ENCODE measurements around the gene CDC42BPB.
"Not testable (repeated sequence)": the region's sequence is repeated elsewhere in the genome, so short reads cannot be mapped to it uniquely, and the experiment has no call there.

Gene CDC42BPB

DNA sequence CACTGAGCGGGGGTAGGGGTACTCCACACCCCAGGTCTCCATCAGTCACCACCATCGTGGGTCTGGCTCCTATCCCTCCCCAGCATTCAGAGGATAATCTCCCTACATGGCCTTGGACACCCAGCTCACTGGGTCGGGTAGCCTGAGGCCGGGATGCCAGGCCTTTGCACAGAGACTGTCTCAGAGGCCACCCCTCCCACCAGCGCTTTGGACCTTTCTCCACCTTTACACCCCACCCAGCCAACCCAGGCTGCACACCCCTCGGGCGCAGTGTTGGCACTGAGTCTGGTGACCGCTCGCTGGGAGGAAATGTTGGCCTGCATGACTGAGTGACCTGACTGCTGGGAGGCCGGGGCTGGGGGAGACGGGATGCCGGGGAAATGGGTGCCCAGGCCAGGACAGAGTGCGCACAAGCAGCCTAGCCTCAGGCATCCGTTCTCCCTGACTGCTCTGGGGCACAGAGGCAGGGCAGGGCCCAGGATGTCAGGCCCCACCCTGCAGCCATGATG, 16.1 kb upstream of the CDC42BPB start:
- no peak for DNase-seq

DNA sequence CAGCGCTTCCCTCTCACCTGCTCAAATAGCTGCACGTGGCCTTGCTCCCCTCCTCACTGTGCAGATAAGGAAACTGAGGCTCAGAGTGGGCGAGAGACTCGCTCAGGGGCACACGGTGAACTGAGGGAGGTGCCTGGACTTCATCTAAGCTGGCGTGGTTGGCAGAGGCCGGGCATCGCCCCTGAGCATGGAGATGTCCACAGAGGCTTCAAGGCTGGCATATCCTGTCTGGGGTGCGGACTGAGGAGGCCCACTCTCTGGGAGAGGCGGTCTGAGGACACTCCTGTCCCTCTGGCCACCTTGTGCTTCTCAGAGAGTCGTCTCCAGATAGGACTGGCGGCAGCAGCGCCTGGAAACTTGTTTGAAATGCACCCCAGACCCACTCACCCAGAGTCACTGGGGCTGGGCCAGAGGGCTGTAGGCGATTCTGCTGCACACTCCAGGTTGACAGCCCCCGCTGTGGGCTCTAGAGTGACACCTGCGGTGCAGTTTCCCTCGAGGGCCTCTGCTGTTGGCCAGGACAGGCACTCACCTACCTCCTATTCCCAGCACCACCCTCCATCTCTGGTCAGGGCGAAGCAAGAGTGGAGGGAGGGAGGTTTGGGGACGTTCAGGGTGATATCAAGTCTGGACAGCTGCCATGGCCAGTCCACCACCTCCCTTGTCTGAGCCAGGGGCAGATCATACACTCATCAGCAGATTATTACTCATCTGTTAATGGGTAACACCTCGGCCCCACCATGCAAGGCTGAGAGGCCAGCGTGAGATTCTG, 15.4 kb upstream of the CDC42BPB start:
- no peak for DNase-seq

DNA sequence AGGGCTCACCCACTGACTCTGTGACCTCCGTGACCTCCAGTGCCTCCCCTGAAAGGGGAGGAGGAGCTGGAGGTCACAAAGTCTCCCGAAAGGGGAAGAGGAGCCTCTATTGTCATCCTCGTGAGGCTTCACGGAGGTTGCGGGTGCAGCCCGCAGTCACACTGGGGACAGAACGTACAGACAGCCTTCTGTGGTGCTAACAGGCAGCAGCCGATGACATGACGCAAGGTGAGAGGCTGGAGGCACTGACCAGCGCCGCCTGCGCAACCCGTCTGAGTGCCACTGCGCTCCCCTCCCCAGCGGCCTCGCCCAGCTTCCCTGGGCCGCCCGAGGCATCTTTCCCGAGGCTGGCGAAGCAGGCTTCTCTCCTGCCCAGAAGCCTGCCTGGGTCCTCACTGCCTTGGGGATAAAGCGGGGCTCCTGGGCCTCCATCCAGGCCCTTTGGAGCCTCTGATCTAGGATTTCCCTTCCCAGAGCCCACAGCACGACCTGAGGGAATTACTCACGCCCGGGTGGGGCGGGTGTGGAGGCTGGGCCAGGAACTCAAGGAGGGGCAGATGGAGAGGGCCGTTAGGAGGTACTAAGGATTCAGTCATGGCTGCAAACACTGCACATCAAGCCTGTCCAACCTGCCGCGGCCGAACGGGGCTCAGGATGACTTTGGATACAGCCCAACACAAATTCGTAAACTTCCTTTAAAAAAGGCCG, 14.3 kb upstream of the CDC42BPB start:
- no peak for DNase-seq

DNA sequence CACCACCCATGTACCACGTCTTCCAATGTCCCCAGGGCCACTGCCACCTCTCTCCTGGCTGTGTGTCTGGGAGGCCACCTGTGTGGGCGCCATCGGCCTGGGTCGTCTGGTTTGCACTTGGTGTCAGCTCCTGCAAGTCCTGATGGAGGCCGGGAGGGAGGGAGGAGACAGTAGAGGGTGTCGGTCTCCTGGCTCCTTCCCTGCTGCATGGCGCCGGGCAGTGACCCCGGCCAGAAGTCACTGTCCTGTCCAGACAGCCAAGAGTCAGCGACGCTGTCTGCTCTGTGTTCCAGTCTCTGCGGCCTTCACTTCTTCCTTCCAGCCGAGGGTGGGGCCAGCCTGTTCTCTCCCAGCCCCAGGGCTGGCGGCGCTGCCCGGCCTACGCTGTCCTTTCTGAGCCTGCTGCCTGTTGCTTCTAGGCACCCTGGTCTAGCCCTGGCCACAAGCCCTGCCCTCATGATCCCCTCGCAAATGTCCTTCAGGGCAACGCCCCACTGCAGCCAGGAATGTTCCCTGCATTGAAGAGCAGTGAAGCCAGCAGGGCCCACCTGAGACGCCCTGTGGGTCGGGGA, 13.7 kb upstream of the CDC42BPB start:
- DNase-seq, result no peak

DNA sequence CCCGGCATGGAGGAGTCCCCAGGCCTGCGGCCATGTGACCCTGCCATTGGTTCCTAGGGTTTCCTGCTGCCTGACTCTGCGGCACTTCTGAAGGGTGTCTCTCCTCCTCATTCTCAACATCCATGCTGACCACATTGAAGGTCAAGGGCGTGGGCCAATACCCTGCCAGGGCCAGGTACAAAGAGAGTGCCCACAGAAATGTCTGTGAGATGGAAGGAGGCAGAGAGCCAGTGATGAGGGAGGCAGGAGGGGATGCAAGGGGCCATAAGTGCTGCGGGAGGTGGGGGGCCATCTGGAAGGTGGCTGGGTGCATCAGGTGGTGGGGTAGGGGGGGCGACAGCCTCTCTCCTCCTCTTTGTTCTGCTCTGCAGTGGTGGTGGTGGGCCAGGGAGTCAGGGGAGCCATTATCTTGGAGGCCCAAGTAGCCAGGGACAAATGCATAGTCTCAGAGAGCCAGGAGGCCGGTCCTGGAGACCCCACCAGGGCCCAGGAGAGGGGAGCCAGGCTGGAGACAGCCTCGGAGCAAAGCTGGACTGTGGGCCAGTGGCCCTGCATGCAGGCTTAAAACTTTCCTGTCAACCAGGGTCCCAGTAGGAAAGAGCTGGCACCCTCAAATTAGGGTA, 13.0 kb upstream of the CDC42BPB start:
- DNase-seq, result no peak

DNA sequence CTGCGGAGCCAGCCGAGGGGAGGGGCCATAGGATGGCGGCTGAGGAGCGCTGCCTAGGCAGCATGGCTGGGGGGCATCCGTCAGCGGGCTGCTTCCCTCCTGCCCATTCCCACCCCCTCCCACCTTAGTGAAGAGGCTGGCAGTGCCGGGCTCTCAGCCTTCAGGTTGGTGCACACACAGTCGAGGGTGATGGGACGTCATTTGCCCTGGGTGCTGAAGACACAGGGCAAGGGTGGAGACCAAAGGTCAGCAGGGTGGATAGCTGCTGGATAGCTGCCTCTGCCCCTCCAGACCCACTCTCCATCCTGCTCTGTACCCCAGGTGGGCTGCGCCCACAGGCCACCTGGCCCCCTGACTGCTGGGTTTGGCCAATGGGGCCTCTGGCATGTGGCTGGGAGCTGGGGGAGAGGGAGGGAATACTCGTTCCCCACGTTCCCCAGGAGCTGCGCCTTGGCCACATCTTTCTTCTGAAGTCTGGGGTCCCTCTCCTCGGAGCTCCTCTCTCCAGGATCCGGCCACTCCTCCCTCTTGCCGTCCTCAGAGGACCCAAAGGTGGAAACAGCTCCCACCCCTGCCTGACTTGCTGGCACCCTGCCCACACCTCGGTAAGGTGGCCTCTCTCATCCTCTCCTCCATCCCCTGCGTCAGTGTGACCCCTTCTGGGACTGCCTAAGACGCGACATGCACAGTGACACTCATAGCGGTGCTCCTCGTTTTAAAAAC, 11.2 kb upstream of the CDC42BPB start:
- DNase-seq, result no peak

DNA sequence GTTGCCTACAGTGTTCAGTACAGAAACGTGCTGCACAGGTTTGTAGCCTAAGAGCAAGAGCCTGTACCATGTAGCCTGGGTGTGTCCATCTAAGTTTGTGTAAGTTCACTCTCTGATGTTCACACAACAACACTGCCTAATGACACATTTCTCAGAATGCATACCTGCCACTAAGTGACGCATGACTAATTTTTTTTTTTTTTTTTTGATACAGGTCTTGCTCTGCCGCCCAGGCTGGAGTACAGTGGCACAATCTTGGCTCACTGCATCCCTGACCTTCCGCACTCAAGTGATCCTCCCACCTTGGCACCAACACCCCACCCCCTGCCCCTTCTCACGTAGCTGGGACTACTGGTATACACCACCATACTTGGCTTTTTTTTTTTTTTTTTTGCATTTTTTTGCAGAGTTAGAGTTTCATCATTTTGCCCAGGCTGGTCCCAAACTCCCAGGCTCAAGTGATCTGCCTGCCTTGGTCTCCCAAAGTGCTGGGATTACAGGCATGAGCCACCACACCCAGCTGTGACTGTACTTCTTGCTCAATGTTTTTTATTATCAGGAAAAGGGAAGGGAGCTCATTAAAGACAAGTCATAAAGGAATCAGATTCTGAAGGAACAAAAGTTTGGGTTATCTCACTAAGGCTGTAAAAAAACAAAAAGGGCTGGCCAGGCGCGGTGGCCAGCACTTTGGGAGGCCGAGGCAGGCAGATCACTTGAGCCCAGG, 10.0 kb upstream of the CDC42BPB start:
- no peak for DNase-seq

DNA sequence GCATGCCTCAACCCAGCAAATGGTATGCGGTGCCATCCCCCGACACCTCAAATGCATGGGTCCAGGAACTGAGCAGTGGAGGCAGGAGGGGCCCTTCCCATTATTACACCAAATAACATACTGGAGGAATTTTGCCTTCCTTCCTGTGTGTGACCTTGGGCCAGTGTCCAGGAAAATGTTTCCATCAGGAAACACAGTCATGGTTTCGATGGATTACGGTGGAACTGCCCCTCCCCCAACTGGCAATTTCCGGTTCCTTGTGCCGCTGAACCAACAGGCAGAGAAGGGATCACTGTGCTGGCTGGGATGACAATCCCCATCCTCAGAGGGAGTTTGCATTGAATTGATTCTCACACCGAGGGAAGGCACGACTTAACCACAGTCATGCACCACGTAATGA, 9.1 kb upstream of the CDC42BPB start:
- DNase-seq, result no peak

DNA sequence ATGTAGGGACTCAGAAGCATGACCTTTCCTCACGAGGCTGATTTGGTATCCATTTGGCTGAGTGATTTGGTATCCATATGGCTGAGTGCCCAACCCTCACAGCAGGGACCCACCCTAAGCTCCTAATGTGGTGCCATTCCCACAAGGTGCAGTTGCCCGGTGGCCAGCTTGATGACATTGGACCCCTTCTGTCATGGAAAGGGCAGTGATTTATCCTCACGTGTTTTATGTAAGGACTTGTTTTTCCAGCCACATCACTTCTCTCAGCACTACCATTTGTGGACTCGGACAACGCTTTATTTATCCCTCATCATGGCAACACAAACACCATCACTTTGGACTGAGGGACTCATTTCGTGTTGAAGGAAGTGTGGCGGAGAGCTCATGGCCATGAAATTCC, 8.5 kb upstream of the CDC42BPB start:
- no peak for DNase-seq

DNA sequence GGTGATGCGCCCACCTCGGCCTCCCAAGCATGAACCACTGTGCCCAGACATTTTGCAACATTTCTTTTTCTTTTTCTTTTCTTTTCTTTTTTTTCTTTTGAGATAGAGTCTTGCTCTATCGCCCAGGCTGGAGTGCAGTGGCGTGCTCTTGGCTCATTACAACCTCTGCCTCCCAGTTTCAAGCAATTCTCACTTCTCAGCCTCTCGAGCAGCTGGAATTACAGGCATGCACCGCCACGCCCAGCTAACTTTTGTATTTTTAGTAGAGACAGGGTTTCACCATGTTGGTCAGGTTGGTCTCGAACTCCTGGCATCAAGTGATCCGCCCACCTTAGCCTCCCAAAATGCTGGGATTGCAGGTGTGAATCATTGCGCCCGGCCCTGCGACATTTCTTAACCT, 7.6 kb upstream of the CDC42BPB start:
- DNase-seq, result no peak

DNA sequence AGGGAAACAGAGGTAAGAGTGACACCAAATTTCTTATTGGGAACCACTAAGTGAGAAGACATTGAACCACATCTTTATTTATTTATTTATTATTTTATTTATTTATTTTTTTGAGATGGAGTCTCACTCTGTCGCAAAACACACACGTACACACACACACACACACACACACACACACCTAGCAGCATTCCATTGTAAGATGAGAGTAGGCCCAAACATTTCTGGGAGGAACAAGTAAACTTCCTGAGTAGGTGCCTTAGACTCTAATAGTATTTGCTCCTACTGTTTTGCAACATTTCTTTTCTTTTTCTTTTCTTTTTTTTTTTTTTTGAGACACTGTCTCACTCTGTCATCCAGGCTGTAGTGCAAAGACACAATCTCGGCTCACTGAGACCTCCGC, 7.1 kb upstream of the CDC42BPB start:
- DNase-seq, result no peak

DNA sequence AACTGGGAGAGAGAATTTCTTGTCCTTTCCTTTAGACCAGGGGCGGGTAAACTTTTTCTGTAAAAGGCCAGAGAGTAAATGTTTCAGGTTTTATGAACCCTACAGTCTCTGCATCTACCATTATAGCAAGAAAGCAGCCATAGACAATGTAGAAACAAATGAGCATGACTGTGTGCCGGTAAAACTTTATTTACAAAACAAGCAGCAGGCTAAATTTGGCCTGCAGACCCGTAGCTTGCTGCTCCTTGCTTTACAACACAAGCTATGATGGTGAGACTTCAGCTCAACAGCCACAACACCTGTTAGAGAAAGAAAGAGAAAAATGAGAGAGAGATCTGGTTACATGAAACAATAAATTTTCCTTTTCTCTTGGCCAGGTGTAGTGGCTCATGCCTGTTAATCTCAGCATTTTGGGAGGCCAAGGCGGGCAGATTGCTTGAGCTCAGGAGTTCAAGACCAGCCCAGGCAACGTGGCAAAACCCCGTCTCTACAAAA, 4.2 kb upstream of the CDC42BPB start:
- no peak for DNase-seq

DNA sequence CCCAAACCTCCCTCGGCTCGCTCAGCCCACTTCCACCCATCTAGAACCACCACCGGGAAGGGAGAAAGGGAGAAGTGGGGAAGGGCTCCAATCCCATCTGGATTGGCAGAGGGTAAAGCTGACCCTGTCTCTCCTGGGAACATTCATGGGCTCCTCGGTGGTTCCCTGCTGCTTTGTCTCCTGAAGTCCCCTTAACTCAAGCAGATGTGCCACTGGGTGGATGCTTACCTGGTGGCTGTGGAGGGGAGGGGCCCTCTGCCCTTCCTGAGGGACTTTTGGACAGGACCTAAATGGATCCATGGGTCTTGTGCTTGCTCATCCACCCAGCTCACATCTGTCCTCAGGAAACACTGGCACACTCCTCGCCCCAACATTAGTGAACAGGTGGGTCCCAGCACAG, 2.2 kb upstream of the CDC42BPB start:
- DNase-seq, result no peak

DNA sequence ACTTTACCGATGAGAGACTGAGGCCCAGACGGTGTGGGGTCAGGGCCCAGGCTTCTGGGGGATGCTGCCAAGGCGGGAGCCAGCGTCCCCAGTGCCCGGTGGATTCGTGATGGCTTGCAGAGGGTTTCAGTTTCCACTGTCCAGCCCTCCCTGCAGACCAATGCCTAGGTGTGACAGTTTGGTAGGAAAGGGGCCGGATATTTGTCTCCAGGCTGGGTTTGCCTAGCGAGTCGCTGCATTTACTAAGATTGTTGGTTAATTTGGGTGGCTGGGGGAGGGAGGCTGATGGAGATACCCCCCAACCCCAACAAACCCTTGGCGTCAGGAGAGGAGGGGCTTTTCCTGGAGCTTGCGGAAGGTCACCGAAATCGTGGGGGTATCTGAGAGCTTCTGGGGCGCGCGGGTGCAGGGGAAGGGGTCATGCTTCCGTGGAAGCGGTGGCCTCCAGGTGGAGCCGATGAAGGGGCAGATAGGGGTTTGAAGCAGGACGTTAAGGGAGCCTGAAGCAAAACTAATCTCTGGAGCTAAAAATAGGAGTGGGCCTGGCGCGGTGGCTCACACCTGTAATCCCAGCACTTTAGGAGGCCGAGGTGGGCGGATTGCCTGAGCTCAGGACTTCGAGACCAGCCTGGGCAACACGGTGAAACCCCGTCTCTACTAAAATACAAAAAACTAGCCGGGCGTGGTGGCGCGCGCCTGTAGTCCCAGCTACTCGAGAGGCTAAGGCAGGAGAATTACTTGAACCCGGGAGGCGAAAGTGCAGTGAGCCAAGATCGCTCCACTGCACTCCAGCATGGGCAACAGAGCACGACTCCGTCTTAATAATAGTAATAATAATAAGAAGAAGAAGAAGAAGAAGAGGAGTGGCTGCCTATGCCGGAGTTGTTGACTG, 1.1 kb upstream of the CDC42BPB start:
- no peak for DNase-seq

DNA sequence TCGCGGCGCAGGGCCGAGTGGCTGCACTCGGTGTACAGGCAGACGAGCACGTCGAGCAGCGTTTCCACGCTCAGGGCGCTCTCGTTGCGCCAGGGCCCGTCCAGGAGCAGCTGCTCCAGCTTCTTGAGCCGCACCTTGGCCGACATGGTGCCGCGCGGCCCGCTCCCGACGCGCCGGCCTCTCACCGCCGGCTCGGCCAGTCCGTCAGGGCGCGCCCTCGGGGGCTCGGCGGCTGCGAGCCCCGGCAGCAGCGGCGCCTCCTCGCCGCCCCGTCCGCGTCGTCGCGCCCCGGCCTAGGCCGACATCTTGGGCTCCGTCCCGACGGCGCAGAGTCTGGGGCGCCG, 349 bp downstream of the CDC42BPB start:
- DNase-seq, result no peak

DNA sequence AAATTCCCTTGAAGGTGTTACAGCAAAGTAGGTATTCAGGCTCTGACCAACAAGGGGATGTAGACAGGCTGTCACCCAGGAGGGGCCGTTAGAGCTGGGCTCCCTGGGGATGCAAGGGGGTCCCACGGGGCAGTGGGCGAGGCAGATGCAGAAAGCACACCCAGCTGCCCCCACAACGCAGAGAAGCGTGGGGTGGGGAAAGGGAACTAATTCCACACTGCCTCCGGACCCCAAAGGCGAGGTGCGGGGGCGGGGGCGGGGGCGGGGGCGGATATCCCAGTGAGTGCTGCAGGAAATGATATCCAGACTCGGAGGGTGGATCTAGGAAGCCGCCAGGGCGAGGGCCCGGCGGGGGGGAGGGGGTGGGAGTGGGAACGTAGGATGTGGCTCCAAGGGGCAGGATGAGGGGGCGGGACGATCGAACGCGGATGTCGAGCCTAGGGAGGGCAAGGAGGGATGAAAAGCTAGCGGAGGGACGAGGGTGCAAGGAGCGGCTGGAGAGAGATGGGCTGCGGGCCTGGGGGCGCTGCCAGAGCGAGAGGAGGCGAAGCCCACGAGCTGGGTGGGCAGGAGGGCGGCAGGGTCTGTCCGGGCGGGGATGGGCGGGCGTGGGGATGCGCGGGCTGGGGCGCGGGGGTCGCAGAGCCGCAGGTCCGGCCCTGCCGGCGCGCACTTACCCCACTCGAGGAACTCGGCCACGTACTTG, 874 bp downstream of the CDC42BPB start:
- DNase-seq, result no peak

DNA sequence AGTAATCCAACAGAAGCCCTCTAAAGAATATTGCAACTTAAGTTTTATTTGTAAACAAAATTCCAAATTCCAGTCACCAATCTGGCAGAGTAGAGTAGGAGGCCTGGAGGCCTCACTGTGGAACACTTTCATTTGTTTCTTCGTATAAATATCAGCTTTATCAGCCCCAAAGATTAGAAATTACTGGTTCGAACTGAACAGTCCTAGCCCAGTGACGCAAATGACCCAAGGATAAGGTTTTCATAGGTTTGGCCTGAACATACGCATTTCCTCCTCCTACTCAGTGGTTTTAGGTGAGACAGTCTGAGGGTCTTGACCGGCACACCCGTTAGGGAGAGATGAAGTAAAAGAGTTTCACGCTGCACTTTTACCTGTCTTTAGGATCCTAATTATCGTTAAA, 1.7 kb downstream of the CDC42BPB start:
- no peak for DNase-seq

DNA sequence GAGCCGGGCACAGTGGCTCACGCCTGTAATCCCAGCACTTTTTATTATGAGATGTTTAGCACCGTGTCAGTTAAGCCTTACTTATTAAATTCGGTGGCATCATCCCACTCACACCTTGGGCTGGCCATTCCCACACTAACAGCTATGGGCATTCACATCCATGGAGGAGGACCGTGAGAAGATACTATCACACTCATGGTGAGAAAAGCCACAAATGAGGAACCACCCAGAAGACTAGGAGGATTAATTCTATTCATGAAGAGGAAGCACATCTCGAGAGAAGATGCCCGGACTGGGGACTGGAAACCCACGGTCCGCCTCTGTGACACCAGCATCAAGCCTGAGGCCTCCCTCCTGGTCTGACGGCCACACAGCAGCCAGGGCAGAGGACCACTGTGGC, 4.9 kb downstream of the CDC42BPB start:
- DNase-seq, result no peak

DNA sequence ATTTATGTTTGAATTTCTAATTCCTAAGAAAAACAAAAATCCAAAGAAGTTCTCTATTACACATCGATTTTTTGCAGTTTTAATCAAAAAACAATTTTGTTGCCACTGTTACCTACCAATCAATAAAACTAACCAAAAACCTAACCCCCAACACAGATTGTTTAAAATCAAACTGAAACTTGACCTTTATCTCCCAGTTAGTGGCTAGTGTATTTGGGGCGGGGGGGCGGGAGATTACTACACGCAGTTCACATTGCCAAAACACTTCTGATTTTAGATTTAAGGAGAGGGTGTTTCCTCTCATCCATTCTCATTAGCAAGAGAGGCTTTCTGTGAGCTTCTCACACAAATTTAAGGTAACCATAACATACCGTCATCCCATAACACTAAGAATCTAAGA, 6.4 kb downstream of the CDC42BPB start:
- DNase-seq, result no peak

DNA sequence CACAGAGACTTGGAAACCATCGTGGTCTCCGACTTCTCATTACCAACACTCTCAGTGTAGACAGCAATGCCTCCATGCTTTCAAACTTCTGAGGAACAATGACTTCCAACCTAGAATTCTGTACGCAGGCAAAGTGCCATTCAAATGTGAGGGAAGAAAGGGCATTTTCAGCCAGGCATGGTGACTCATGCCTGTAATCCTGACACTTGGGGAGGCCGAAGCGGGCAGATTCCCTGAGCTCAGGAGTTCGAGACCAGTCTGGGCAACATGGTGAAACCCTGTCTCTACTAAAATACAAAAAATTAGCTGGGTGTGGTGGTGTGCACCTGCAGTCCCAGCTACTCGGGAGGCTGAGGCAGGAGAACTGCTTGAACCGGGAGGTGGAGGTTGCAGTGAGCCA, 9.9 kb downstream of the CDC42BPB start:
- DNase-seq, result not testable (repeated sequence)

All from activated CD4-positive, alpha-beta T cell treated with anti-CD3 and anti-CD28 coated beads, Interleukin-2, amount 50 U/mL, for 48 hours (primary cell).